Rectal smooth muscle tissue (tissue), 1 donor: Measurements from ENCODE around the gene RAG2.

ENCODE experiments used
- H3K27ac ChIP-seq: one replicate; pipeline ENCODE4 v1.7.0; 2013; ENCODE audit warnings: low read depth, low read length, inconsistent platforms
- H3K27me3 ChIP-seq: one replicate; pipeline ENCODE4 v1.7.0; 2013; ENCODE audit warnings: low read length; ENCODE audit not compliant: control insufficient read depth, insufficient read depth
- H3K36me3 ChIP-seq: one replicate; pipeline ENCODE4 v1.7.0; 2013; ENCODE audit warnings: low read length; ENCODE audit not compliant: control insufficient read depth, insufficient read depth
- H3K4me1 ChIP-seq: one replicate; pipeline ENCODE4 v1.7.0; 2013; ENCODE audit warnings: low read length; ENCODE audit not compliant: control insufficient read depth, insufficient read depth
- H3K4me3 ChIP-seq: one replicate; pipeline ENCODE4 v1.7.0; 2013; ENCODE audit warnings: low read length
- H3K9ac ChIP-seq: one replicate; pipeline ENCODE4 v1.7.0; 2013; ENCODE audit warnings: low read length

The RAG2 gene

DNA sequence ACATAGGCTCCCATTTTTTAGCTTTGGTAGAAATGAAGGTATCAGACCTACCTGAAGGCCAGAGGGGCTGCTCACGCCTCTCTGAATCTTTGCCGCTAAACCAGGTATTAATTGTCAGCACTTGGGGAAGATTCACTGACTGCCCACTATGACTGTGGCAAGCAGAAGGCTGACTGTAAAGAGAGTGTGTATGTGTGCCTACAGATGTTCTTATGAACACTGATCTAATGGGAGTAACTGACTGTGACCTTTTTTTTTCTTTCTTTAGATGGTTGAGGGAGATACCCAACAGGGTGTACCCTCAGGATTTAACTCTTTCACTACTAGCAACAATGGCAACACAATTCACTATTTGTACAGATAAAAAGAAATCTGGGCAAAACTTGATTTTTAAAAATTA lies at the start of gene RAG2:
Gene RAG2, minus strand, starts transcription at position 186 of the 400 bp plus-strand sequence. CDS start 4,068 bp downstream, outside the sequence.
- no peaks in the 10 kb centered on the region for H3K4me1 ChIP-seq
- no peak within 1 kb of the TSS for H3K27ac ChIP-seq
- no peak within 1 kb of the TSS for H3K4me3 ChIP-seq
- no peaks in the 10 kb centered on the region for H3K36me3 ChIP-seq
- H3K27me3 ChIP-seq = no peaks in the 10 kb centered on the region
- no peak within 1 kb of the TSS for H3K9ac ChIP-seq

DNA sequence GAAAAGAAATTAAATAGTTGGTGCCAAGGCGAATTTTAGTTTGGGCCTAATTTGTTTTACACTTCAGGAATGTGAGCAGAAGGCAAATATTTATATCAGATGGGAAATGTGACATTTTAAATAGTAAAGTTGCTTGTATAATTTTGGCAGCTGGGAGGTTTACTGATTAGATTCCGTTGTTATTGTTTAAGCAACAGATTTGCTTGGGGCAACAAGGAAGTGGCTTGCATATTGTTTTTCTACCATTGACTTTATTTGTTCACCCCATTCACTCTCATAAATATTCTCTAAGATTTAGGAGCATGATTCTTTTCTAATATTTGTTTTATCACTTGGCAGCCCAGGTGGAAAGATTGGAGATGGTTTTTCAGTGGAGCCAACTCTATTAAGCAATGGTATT lies 40.5 kb upstream of the RAG2 start:
- Histone ChIP-seq H3K27ac (peak overlapping the region; percentile 30), H3K4me1 (peaks cover 18% of the 10 kb centered on the region), H3K36me3 (no peaks in the 10 kb centered on the region)

DNA sequence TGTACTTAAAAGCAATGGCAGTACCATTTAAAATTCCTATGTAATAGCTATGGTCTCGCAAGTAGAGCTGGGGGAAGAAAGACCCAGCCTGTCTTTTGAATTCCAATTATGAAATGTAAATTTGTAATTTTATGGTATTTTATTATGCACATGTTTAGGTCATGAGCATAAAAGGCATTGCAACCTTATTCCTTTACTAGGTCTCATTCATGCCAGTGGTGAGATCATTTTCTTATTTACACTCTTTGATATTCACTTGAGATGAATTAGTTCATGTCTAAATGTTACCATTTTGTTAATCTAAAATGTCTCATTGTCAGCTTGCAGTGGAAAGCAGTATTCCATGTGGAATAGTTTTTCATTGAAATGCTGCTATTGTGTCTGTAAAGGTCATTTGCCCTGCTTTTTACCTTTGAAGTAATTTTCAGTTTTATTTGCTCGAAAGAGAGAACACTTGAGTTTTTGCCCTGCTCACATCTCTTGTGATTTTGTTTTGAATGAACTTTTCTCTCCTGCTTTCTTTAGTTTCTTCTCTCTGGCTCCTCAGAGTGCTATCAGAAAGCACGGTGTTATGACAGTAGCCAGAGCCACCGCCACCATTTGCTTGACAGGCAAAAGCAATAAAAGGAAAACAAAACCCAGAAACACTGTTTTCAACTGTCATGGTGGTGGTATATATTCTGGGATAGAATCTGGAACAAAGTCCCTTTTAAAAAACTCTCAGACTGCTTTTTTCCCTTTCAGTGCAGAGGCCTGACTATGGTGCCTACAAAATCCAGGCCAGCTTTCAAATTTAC lies 37.2 kb upstream of the RAG2 start:
- Histone ChIP-seq H3K36me3 (no peaks in the 10 kb centered on the region), H3K27ac (peak overlapping the region; percentile 82), H3K9ac (no peak overlapping the region), H3K4me1 (peaks cover 24% of the 10 kb centered on the region), H3K27me3 (no peaks in the 10 kb centered on the region), H3K4me3 (no peak overlapping the region)

More for the DNA sequence above, 40.5 kb upstream of the RAG2 start:
- Histone ChIP-seq H3K4me3 (no peak overlapping the region), H3K27me3 (no peaks in the 10 kb centered on the region), H3K9ac (no peak overlapping the region)

DNA sequence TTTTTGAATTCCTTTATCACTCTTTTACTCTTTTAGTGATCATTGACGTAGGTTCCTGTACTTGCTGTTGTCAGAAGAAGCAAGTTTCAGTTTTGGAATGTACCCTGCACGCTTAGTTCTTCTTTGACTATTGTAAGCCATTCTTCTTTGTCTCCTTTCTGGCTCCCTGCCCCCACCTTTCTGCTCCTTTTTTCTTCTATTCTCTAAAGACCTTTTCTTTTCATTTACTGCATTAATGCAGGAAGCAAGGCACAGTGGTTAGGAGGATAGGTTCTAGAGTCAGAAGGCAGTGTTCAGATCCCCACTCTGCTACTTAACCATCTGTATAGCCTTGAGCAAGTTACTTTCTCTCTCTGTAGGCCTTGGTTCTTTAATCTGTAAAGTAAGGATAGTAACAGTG lies 33.7 kb upstream of the RAG2 start:
- Histone ChIP-seq H3K36me3 (no peaks in the 10 kb centered on the region), H3K4me1 (peaks cover 30% of the 10 kb centered on the region), H3K9ac (no peak overlapping the region), H3K27me3 (no peaks in the 10 kb centered on the region), H3K27ac (peak overlapping the region; percentile 62), H3K4me3 (no peak overlapping the region)

DNA sequence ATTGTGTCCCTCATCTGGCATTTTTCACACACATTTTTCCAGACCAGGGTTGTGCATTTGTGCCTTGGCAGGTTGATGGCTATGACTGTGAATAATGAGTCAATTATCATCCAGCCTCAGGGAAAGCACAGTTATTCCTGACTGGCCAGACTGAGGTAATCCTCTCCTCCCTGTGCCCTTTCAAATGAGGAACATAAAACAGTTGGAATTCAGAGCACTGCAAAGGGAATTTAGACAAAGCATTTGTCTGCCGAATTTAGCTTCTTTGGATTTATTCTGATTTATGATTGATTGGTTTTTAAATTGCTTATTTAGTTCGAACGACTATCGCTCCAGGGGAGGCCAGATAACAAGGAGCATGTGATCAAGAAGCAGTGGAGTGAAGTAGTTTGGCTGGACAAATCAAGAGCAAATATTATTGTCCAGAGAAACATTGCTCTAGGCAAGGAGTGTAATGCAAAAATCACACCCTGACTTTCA lies 30.8 kb upstream of the RAG2 start:
- Histone ChIP-seq H3K36me3 (no peaks in the 10 kb centered on the region), H3K4me3 (no peak overlapping the region), H3K27ac (peak overlapping the region; percentile 27), H3K9ac (no peak overlapping the region), H3K27me3 (no peaks in the 10 kb centered on the region), H3K4me1 (peaks cover 18% of the 10 kb centered on the region)

DNA sequence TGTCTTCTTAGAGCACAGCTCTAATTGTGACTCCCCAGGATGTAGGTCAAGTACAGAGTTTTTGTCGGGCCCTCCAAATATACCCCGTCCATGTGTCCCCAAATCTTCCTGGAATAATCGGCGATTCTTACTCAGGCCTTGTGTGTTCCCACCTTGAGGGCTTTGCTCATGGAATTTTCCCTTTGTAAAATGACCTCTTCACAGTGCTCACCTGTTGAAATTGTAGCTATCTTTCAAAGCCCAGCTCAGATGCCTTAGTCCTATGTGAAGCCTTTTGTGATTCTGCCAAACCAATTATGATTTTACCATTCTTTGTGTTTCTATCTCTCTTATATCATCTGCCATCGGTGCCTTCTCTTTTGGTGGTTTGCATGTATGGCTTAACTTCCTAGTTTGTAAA lies 30.1 kb upstream of the RAG2 start:
- Histone ChIP-seq H3K36me3 (no peaks in the 10 kb centered on the region), H3K4me1 (peaks cover 18% of the 10 kb centered on the region), H3K27ac (no peak overlapping the region), H3K9ac (no peak overlapping the region), H3K4me3 (no peak overlapping the region), H3K27me3 (no peaks in the 10 kb centered on the region)

DNA sequence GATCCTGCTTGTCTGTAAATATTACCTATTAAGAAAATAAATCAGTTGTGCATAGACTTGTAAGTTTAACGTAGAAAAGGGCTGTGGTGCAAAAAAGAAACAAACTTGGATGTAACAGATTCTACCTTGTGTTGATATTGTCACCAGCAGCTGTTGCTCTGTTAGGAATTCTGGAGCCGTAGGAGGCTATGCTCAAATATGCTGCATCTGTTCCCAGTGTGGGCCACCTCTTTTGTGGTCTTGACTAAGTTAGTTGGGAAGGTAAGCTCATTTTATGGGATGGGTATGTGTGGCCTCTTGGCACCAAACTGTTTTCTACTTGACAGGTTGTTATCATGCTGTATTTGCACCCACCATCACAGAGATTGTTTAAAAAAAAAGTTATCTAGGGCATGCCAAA lies 29.4 kb upstream of the RAG2 start:
- Histone ChIP-seq H3K4me1 (peaks cover 19% of the 10 kb centered on the region), H3K9ac (no peak overlapping the region)

DNA sequence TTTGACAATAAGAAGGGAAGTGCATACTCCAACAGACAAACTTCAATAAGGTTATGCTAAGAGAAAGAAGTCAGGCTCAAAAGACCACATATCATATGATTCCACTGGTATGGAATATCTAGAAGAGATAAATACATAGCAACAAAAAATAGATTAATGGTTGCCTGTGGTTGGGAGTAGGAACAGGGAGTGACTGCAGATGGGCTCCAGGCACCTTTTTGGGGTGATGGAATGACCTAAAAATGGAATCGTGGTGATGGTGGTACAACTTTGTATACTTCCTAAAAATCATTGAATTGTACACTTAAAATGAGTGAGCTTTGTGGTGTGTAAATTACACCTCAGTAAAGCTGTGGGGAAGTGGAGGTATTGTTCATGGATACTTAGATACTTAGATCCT lies 29.0 kb upstream of the RAG2 start:
- Histone ChIP-seq H3K4me3 (no peak overlapping the region), H3K4me1 (peaks cover 20% of the 10 kb centered on the region), H3K36me3 (no peaks in the 10 kb centered on the region), H3K27me3 (no peaks in the 10 kb centered on the region), H3K9ac (no peak overlapping the region), H3K27ac (no peak overlapping the region)

More for the DNA sequence above, 29.4 kb upstream of the RAG2 start:
- Histone ChIP-seq H3K36me3 (no peaks in the 10 kb centered on the region), H3K27ac (no peak overlapping the region), H3K27me3 (no peaks in the 10 kb centered on the region), H3K4me3 (no peak overlapping the region)

DNA sequence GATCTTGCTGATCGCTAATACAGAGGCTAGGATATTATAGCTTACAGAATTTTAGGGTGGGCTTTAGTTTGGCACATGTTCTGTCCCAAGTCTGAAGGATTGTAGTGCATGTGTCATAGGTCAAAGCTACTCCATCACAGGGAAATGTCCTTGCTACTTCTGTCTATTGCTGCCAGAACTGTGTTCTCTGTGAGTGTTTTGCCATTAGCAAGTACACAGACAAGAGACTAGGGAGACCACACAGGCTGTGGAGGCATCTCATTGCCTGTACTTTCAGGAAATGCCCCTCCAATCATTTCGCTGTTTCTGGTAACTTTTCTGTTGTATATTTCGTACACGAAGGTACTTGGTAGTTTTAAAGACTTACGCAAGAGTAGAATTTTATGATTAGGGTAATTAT lies 25.5 kb upstream of the RAG2 start:
- no peak overlapping the region for H3K27ac ChIP-seq
- peaks cover 17% of the 10 kb centered on the region for H3K4me1 ChIP-seq
- H3K27me3 ChIP-seq = no peaks in the 10 kb centered on the region
- no peak overlapping the region for H3K4me3 ChIP-seq
- H3K36me3 ChIP-seq = no peaks in the 10 kb centered on the region
- H3K9ac ChIP-seq = no peak overlapping the region

DNA sequence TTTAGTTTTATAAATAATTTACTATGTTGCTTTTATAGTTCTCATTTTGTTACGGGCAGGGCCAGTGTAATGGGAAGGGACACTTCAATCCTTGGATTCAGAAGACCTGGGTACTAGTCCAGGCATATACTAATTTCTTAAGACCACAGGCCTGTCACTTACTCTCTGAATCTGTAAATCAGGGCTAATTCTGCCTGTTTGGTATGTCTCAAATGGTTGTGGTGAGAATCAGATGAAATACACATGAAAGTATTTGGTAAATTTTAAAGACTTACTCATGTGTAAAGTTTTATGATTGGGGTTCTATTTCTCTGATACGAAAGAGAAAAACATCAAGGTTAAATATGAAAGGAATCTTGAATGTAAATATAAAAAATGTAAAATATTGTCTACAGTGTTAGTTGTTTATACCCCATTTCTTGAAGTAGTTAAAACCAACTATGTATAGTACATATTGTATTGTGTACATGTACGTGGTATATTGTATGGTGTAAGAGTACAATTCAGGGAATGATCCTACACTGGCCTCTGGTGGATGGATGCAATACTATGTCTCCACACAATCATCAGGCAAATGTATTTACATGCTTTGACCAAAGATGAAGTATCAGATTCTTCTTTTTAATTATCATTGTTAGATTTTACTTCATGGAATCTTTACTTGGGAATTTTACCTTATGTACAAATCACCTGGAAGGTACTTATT lies 24.5 kb upstream of the RAG2 start:
- H3K4me3 ChIP-seq = no peak overlapping the region
- H3K27me3 ChIP-seq = no peaks in the 10 kb centered on the region
- no peaks in the 10 kb centered on the region for H3K36me3 ChIP-seq
- H3K9ac ChIP-seq = no peak overlapping the region
- H3K4me1 ChIP-seq = peaks cover 16% of the 10 kb centered on the region
- no peak overlapping the region for H3K27ac ChIP-seq

DNA sequence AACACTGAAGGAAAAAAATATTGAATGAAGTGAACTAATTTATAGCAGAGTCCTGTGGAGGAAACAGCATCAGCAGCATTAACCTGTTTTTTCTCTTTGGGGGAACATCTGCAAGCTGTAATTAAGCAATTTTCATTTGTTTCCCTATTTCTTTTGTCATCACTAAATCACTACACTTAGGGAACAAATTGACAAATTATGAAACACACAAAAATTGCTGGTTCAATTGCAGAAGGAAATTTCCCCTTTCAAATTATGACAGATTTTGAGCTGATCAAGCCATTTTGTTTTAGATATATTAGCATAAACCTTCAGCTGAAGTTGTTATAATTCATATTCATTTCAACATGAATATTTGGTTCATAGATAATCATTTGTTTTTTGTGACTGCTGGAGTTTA lies 22.2 kb upstream of the RAG2 start:
- H3K4me1 ChIP-seq = peaks cover 14% of the 10 kb centered on the region
- H3K36me3 ChIP-seq = no peaks in the 10 kb centered on the region
- H3K4me3 ChIP-seq = no peak overlapping the region
- no peaks in the 10 kb centered on the region for H3K27me3 ChIP-seq
- H3K27ac ChIP-seq = no peak overlapping the region
- no peak overlapping the region for H3K9ac ChIP-seq

DNA sequence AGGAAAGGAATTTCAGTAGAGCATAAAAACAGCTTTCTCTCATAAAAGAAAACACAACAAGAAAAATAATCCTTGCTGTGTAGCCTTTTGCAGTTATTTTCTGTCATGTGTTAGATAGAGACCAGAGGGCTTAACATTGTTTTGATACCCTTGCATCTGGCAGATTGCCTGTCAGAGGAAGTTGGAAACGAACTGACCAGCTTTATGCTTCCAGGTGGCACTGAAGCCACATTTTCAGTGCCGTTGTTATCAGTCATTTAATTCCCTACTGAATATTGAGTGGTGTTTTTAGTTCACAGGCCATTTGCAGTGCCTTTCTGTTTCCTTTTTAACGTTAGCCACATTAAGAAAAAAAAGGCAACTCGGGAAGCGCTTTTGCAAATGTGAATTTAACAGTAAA lies 21.5 kb upstream of the RAG2 start:
- no peaks in the 10 kb centered on the region for H3K36me3 ChIP-seq
- peak overlapping the region; percentile 48 for H3K4me3 ChIP-seq
- peaks cover 14% of the 10 kb centered on the region for H3K4me1 ChIP-seq
- H3K27ac ChIP-seq = peak overlapping the region; percentile 30
- no peaks in the 10 kb centered on the region for H3K27me3 ChIP-seq
- H3K9ac ChIP-seq = no peak overlapping the region
